Measurements from ENCODE around the gene ITGB8.

ITGB8 gene

DNA sequence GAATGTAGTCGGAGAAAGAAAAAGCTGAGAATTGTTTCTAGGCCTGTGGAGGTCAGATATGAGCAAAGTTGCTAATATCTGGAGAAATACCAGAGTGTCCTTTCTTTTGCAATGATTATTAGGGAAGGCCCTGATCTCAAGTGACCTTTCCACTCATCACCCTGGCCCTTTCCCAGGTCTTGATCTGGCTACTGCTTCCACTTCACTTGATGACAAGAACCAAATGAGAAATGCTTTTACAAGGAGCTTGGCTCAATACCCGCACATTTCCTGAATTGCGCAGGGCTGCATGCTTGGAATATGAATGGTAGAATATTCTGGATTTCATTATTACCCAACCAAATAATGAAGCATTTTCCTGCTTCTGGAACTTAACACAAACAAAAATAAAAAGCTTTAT lies 104.6 kb downstream of the ITGB8 start:
- no peak for DNase-seq

DNA sequence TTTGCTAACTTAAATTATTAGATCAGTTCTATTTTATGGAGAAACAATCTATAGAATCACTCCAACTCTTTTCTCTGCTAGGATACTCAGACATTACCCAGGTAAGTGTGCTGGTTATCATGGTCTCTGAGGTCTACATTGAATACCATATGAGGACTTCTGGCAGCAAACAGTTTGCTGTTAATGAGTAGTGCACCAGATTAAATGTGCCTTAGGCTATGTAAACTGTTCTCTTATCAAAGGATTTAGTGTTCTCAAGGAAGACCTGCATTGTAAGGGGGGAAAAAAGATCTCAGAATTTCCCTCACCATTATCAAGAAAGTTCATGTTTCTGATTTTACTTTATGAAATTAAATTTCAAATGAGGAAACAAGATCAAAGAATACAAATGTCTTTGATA lies 107.5 kb downstream of the ITGB8 start:
- DNase-seq = no peak

DNA sequence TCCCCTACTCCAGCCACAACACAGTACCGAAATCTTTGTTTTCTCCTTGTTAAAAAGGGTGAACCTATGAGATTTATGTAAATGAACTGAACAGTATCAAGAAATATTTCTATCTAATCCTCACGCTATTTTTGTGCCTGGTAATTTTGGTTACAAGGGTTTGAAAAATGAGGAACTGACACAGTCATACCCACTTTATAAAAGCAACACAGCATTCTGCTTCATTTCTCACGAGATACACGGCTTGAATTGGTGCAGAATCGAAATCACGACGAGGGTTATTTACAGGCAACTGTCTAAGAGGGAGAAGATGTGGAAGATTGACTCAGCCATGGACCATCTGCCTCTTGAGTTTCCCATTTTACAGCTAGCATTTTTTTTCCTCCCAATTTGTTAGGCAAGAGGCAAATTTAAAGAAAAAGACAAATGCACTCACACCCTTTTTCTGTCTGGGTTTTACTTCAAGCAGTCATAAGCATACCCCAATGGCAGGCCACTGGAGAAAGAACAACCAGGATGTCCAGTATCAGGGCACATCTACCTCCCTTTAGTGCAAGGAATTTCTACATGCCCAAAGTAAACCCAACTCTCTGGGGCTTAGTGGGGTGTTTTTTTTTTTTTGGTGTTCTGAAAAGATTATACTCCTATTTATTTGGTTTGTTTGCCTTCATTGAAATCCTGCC lies 108.1 kb downstream of the ITGB8 start:
- DNase-seq = no peak

DNA sequence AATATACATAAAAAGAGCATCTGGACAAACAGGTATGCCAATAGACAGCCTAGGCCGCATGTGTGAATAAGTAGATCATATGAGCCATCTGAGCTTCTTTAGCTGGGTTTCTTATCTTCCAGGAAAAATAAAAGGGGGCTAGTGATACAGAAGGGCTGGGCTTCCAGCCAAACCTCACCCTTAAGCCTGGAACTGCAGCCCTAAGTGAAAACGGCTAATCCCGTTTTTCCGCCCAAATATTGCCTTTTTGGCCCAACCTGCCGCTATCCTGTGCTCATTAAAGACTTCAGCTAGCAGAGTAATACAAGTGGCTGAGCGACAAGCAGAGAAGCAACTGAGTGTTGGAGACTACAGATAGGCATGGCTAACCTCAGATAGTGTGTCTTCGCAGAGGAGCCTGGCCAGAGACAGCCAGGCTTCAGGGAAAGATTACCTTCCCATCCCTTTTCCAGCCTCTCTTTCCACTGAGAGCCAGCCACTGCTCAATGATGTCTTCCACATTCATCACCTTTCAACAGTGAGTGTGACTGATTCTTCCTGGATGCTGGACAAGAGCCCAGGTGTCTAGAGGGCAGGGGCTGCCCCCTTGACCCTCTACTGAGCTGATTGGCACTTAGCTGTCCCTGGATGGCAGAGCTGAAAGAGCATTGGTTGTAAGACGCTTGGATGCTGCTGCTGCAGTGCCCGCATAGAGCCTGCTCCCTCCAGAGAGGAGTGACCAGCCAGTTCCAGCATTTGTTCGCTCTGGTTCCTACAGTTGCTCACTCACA lies 108.9 kb downstream of the ITGB8 start:
- DNase-seq = no peak

DNA sequence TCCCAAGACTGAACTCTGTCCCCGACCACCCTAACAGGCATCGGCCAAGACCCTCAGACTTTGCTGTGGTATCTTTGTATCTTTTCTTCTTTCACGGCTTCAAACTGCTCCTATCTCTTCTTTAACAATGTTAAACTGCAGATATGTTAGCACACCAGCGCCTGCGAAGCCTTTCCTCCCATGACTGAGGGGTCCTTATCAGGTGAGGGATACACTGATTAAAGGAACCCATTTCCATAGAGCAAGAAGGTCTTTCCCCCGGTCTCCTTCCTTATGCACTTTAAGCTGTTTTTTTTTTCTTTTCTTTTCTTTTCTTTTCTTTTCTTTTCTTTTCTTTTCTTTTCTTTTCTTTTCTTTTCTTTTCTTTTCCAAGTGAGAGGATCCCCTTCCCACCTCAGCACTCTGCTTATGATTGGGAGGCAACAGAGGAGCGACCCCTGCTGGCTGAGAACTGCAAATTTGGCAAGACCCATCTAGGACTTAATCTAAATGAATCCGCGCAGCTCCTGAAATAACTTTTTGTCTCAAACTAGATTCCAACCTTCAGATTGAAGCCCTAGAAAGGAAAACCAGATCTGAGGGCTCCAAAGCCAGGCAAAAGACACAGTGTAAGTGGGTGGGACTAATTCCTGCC lies 109.9 kb downstream of the ITGB8 start:
- no peak for DNase-seq

DNA sequence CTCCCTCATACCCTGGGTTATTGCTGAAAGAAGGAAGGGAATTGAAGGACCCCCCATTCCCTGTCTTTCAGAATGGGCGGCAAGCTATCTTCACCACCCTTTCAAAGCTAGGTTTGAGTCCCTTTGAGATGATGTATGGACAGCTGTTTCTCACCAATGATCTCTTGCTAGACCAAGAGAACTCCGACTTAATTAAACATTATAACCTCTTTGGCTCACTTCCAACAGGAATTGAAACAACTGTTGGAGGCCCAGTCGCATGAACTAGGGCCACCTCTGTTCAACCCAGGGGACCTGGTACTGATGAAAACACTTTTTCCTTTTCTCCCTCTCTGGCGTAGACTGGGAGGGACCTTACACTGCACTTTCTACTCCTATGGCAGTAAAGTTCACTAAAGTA lies 110.6 kb downstream of the ITGB8 start:
- DNase-seq = no peak

DNA sequence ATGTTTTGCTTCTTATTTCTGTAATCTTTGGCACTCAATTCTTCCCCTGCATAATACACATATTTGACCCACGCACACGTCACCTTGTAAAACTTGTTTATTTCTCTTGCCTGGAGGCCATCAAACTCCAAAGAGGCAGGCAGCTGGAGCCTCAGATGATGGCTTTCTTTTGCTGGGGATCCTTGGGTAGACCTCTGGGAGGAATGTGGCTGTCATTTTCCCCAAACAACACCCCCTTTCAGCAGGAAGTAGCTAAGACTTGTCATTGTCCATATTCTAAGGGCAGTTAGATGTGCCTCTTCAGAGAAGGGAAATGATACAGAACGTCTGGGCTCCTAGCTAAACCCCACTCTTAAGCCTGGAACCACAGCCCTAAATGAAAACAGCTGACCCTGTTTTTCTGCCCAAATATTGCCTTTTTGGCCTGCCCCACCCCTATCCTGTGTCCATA lies 111.3 kb downstream of the ITGB8 start:
- DNase-seq = no peak

DNA sequence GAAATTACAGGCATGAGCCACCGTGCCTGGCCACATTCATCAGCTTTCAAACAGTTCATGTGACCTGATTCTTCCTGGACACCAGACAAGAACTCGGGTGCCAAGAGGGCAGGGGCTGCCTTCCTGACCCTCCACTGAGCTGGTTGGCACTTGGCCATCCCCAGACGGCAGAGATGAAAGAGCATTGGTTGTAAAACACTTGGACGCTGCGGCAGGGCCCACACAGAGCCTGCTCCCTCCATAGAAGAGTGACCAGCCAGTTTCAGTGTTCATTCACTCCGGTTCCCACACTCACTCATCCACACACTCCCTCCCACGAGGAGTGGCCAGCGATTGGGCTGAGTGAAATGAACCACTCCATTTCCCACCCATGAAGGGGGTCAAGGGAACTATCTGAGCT lies 112.3 kb downstream of the ITGB8 start:
- DNase-seq = no peak

DNA sequence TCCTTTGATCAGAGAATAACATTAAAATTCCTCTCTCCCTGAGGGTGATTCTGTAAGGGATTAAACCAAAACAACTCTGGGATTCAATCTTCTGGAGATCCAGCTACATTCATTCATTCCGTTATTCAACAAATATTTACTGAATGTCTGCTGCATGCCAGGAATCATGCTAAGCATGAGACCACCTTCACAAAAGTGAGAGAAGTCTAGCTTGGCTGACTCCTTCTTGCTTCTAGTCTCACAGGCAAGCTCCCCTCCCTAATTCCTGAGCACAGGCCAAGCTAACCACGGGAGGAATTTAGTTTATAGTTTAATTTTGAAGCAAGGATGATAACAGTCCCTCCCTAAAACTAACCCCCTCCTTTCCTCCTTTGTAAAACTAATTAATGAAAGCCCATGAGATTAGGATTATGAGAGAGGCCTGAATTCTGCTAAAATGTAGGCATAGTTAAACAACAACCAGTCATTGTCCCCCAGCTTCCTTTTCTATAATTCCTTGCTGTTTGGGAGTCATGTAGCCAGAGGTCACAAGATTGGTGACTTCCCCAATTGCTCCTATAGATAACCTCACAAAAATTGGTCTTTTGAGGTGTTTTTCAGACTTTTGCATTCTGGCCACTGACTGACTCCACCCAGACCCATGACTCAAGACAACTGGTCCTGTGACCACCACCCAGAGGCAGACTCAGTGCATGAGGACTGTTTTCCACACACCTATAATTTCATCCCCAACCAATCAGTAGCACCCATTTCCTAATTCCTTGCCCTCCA lies 113.5 kb downstream of the ITGB8 start:
- no peak for DNase-seq

DNA sequence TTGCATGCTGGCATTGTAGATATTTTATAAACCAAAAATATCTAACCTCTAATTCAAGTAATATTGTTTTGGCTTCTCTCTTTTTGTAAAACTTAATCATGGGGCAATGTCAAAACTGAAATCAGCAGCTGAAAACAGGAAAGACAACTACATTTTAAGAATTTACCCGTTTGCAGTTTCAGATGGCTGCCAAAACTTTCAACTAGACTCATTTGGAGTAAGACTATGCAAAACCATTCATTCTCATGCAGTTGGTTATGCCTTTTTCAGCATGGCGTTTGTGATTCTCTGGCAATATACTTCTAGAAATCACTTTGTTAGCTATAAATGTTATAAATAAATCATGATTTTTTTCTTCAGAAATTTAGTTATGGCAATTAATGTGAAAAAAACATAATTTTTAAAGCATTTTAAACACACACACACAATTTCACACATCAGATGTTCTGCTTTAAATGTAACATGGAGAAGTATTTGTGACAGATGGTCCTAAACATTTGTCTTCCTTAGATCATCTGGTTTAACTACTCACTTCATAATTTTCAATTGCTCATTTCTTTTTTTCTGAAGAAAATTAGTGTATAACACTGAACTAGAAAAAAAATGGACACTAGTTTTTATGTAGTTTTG lies 116.4 kb downstream of the ITGB8 start:
- DNase-seq = no peak

DNA sequence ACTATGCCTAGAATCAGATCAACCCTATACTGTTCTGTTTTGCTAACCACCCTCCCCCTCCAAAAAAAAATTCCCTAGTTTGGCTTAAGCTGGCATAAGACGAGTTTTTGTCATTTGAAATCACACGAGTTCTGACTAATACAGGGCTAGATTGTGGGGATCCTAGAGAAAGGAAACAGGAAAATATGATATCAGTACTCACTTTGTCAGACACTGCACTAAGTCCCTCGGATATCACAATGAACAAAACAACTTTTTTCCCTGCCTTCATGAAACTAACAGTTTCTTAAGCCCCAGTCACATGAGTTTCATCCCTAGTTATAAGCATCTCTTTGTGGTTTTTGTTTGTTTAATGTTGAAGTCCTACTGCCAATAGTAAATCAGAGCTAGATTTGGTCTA lies 118.5 kb downstream of the ITGB8 start:
- no peak for DNase-seq

DNA sequence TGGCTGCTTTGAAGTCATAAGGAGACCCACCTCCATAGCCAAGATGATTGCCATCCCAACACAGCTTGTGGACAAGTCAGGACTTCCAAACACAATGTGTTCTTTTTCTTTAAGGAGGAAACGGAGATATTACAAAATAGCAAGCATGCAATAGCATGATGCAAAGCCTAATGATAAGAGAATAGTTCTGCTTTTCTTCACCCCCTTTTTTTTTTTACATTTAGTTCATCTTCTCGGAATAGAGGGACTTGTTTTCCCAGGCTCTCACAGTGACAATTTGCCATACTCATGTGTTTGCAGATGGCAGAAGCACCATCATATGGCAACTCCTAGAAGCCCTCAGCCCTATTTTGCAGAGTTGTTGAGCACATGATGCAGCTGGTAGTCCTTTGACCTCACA lies 119.8 kb downstream of the ITGB8 start:
- no peak for DNase-seq

DNA sequence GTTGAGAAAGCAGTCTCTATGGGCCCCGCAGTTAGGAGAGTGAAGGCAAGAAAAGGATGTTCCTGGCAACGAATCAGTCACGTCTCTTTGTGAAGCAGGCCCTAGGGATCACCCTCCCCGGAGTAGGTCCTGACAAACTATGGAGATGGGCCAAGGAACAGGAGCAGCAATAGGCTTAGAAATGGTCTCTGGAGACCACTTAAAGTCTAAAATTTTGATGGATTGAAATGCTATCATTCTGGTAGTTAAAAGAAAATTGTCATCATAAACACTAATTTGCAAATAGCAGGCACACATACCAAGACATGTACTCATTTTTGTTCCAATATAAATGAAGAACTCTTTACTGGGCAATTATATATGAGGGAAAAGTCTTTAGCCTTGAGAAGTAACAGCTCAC lies 123.5 kb downstream of the ITGB8 start:
- no peak for DNase-seq

DNA sequence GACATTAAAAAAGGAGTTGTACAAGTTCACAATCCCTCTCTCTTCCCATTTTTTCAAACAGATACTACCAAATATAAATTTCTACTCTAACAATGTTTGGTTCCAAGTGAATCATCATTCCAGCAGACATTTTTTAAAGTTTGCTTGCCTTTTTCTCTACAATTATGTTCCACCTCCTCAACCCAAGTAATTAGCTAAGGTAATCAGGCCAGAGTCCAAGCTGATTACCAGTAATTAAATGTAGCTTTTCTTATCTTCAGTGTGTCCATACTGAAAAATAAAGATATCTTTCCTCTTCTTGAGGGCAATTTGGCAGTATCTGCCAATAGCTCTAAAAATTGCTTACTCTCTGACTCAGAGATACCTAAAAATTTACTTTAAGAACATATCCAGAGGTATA lies 126.0 kb downstream of the ITGB8 start:
- no peak for DNase-seq

DNA sequence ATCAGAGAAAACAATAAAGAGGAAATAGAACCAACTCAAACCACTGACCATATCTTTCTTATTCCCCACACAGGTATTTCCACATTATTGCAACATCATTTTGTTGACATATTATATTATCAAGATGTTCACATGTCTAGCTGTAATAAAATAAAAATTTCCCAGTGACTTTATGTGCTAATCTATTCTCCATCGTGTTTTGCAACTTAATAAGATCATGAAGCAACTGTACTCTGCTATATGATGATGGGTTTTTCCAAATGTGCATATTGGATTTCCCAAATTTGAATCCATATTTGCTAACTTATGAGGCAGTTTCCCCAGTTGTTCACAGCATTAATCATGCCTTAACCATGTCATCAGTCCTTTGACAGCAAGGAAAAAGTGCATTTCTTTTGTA lies 127.8 kb downstream of the ITGB8 start:
- no peak for DNase-seq

DNA sequence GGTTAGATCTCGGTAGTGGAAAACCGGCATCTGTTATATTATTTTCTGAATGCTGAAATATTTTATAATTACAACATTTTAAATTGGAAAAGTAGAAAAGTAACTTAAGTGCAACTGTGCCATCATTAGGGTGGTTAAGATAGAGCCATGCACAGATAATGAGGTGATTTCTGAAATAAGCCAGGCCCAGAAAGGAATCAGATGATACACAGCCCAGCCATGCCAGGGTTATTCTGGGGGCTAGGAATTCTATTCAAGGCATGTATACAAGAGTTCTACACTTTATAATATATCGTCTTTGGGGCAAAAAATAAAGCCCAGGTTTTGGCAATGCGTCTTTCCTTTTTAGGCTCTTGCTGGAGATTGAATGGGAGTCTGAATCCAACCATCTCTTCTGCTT lies 128.7 kb downstream of the ITGB8 start:
- DNase-seq = no peak

DNA sequence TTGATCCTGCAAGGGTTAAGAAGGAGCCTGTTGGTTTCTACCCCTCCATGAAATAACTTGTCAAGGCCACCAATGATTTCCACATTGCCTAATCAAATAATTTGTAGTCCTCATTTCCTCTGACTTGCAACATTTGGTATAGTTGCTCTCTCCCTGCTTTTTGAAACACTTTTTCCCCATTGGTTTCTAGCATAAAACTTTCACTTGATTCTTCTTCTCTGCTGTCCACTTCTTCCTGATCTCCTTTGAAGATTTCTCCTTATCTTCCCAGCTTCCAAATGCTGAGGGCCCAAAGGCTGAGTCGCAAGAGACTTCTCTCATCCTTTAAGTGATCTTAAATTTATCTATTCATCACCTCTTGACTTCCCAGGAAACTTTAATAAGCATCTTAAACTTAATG lies 134.2 kb downstream of the ITGB8 start:
- no peak for DNase-seq

Measured in activated CD4-positive, CD25-positive, alpha-beta regulatory T cell treated with anti-CD3 and anti-CD28 coated beads, Interleukin-2, amount 50 U/mL, for 72 hours (primary cell).